ENCODE data around the gene NUP54. TPM values are rescaled to one million over a fixed set of nuclear protein-coding genes. Genes with fewer than 3 reads are reported as not detected.

The NUP54 gene
- total and polyA plus RNA-seq, 9 of the 15 experiments (the other 6 are each of a cell fraction or from before 2014, with no cell fraction given): 29.6 to 115 (median 67.7) TPM

DNA sequence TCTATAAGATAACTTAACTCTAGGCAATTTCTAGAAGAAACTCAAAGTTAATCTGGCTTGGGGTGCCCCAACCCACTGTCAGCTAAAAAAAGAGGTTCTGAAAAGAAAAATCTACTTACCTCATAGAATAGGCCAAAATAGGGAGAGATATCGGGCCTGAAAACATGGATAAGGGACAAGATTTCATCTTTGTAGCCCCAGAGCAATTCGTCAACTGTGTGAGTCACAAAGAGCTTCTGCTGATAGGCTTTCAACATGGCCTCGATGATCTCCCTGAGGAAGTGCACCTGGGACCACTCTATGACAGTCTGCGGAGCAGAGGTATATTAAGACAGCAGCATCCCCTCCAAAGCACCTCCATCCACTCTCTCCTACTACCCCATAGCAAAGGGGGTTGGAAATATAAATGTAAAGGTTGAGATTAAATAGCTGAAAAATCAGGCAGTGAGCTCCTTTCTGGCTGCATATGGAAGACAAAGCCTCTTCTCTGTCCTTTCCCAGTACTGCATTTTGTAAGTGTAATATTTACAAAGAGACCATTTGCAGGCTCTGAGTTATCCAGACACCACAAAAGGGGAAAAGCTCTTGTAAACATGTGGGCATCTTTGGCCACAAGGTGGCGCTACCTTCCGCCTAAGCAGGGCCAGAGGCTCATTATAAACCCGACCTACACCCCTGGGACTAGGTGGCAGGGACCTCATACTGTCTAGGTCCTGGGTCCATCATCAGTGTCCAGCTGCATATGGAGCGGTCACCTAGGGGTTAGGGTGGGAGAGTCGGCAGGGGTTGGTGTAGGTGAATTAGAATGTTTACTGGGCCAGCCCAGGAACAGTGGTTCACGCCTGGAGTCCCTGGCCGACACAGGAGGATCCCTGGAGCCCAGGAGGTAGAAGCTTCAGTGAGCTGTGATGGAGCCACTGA lies 31.5 kb upstream of the NUP54 start (continued):
- TF ChIP-seq ZNF253 (CRISPR knock-in tag; conservative IDR thresholded peaks at IDR 0.05) (no peak), ZNF444 (CRISPR knock-in tag; IDR thresholded peaks at IDR 0.05) (no peak), CHCHD3 (CRISPR knock-in tag; IDR thresholded peaks at IDR 0.05) (no peak), FOXA3 (CRISPR knock-in tag; conservative IDR thresholded peaks at IDR 0.05 in 1 of 2, IDR thresholded peaks at IDR 0.05 in 1 of 2) (peak in 1 of 2 experiments; percentile 88; a peak in 2 of 4 replicates)
- TF ChIP-seq, protein P1, sequence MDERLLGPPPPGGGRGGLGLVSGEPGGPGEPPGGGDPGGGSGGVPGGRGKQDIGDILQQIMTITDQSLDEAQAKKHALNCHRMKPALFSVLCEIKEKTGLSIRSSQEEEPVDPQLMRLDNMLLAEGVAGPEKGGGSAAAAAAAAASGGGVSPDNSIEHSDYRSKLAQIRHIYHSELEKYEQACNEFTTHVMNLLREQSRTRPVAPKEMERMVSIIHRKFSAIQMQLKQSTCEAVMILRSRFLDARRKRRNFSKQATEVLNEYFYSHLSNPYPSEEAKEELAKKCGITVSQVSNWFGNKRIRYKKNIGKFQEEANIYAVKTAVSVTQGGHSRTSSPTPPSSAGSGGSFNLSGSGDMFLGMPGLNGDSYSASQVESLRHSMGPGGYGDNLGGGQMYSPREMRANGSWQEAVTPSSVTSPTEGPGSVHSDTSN (CRISPR knock-in tag; IDR thresholded peaks at IDR 0.05; ENCODE audit: low read depth): no peak
- TF ChIP-seq, protein P1 (tag; conservative IDR thresholded peaks at IDR 0.05; ENCODE audit: low read depth): 0 out of 2 replicates have a peak, but pooled peaks have one; percentile 15
- TF ChIP-seq, protein P2, sequence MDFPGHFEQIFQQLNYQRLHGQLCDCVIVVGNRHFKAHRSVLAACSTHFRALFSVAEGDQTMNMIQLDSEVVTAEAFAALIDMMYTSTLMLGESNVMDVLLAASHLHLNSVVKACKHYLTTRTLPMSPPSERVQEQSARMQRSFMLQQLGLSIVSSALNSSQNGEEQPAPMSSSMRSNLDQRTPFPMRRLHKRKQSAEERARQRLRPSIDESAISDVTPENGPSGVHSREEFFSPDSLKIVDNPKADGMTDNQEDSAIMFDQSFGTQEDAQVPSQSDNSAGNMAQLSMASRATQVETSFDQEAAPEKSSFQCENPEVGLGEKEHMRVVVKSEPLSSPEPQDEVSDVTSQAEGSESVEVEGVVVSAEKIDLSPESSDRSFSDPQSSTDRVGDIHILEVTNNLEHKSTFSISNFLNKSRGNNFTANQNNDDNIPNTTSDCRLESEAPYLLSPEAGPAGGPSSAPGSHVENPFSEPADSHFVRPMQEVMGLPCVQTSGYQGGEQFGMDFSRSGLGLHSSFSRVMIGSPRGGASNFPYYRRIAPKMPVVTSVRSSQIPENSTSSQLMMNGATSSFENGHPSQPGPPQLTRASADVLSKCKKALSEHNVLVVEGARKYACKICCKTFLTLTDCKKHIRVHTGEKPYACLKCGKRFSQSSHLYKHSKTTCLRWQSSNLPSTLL (IDR thresholded peaks at IDR 0.05): no peak
- TF ChIP-seq, protein P3, sequence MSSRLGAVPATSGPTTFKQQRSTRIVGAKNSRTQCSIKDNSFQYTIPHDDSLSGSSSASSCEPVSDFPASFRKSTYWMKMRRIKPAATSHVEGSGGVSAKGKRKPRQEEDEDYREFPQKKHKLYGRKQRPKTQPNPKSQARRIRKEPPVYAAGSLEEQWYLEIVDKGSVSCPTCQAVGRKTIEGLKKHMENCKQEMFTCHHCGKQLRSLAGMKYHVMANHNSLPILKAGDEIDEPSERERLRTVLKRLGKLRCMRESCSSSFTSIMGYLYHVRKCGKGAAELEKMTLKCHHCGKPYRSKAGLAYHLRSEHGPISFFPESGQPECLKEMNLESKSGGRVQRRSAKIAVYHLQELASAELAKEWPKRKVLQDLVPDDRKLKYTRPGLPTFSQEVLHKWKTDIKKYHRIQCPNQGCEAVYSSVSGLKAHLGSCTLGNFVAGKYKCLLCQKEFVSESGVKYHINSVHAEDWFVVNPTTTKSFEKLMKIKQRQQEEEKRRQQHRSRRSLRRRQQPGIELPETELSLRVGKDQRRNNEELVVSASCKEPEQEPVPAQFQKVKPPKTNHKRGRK (tag; IDR thresholded peaks at IDR 0.05): no peak
- TF ChIP-seq, protein P4, sequence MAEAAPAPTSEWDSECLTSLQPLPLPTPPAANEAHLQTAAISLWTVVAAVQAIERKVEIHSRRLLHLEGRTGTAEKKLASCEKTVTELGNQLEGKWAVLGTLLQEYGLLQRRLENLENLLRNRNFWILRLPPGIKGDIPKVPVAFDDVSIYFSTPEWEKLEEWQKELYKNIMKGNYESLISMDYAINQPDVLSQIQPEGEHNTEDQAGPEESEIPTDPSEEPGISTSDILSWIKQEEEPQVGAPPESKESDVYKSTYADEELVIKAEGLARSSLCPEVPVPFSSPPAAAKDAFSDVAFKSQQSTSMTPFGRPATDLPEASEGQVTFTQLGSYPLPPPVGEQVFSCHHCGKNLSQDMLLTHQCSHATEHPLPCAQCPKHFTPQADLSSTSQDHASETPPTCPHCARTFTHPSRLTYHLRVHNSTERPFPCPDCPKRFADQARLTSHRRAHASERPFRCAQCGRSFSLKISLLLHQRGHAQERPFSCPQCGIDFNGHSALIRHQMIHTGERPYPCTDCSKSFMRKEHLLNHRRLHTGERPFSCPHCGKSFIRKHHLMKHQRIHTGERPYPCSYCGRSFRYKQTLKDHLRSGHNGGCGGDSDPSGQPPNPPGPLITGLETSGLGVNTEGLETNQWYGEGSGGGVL (CRISPR knock-in tag; IDR thresholded peaks at IDR 0.05): no peak
- TF ChIP-seq, protein P5, sequence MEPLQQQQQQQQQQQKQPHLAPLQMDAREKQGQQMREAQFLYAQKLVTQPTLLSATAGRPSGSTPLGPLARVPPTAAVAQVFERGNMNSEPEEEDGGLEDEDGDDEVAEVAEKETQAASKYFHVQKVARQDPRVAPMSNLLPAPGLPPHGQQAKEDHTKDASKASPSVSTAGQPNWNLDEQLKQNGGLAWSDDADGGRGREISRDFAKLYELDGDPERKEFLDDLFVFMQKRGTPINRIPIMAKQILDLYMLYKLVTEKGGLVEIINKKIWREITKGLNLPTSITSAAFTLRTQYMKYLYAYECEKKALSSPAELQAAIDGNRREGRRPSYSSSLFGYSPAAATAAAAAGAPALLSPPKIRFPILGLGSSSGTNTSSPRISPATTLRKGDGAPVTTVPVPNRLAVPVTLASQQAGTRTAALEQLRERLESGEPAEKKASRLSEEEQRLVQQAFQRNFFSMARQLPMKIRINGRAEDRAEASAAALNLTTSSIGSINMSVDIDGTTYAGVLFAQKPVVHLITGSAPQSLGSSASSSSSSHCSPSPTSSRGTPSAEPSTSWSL (CRISPR knock-in tag; IDR thresholded peaks at IDR 0.05; ENCODE audit: borderline replicate concordance): no peak
- TF ChIP-seq, protein P6, sequence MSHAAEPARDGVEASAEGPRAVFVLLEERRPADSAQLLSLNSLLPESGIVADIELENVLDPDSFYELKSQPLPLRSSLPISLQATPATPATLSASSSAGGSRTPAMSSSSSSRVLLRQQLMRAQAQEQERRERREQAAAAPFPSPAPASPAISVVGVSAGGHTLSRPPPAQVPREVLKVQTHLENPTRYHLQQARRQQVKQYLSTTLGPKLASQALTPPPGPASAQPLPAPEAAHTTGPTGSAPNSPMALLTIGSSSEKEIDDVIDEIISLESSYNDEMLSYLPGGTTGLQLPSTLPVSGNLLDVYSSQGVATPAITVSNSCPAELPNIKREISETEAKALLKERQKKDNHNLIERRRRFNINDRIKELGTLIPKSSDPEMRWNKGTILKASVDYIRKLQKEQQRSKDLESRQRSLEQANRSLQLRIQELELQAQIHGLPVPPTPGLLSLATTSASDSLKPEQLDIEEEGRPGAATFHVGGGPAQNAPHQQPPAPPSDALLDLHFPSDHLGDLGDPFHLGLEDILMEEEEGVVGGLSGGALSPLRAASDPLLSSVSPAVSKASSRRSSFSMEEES (CRISPR knock-in tag; IDR thresholded peaks at IDR 0.05): no peak

Data from K562 (cell line).